Kidney (tissue), 14 donors: ENCODE measurements around the gene PLA2G4B. TPM values are rescaled to one million over a fixed set of nuclear protein-coding genes. Genes with fewer than 3 reads are reported as not detected.
"Not testable (repeated sequence)": the region's sequence is repeated elsewhere in the genome, so short reads cannot be mapped to it uniquely, and the experiment has no call there.

Experiments
- DNase-seq, 5 donors: peaks; one replicate each; pipeline ENCODE4 v3.0.0-alpha.2; 2013 to 2020
- FAIRE-seq: peaks from 2 replicates; lab custom pipeline; 2012; peaks lifted over from hg19 to GRCh38; lab: Jason Lieb, UNC
- H3K27ac ChIP-seq, 2 donors: one replicate each; pipeline ENCODE4 v1.7.0; 2013; ENCODE audit warnings: low read depth in 2 of 2, low read length in 2 of 2, inconsistent platforms in 1 of 2
- H3K27me3 ChIP-seq: one replicate; pipeline ENCODE4 v1.7.1; 2013; ENCODE audit warnings: low read length, inconsistent platforms; ENCODE audit not compliant: control insufficient read depth, insufficient read depth
- H3K36me3 ChIP-seq, 3 donors: one replicate each; pipeline versions ENCODE4 v1.7.0 to v1.7.1; 2013; ENCODE audit warnings: low read length in 3 of 3, control low read depth in 1 of 3, inconsistent platforms in 1 of 3; ENCODE audit not compliant: insufficient read depth in 3 of 3, control insufficient read depth in 2 of 3
- H3K4me1 ChIP-seq, 3 donors: one replicate each; pipeline versions ENCODE4 v1.7.0 to v1.7.1; 2013; ENCODE audit warnings: low read length in 3 of 3, inconsistent platforms in 1 of 3, low read depth in 1 of 3; ENCODE audit not compliant: control insufficient read depth in 2 of 3, insufficient read depth in 2 of 3
- H3K4me3 ChIP-seq, 3 donors: one replicate each; pipeline versions ENCODE4 v1.7.0 to v1.8.1; 2013; ENCODE audit warnings: low read length in 3 of 3, control low read depth in 1 of 3, inconsistent platforms in 1 of 3
- H3K9ac ChIP-seq, 3 donors: one replicate each; pipeline versions ENCODE4 v1.7.0 to v1.7.1; 2013; ENCODE audit warnings: low read length in 3 of 3, control low read depth in 1 of 3, inconsistent platforms in 1 of 3
- H3K9me3 ChIP-seq, 3 donors: one replicate each; pipeline versions ENCODE4 v1.7.0 to v1.7.1; 2013; ENCODE audit warnings: low read length in 3 of 3, control low read depth in 1 of 3, inconsistent platforms in 1 of 3; ENCODE audit not compliant: control insufficient read depth in 2 of 3, insufficient read depth in 1 of 3
- intact Hi-C: fragments of 100-400 bp; cut with DNase I; formaldehyde crosslinking; loops from one replicate; pipeline ENCODE4 v1.11.1; 2022
- polyA plus RNA-seq: library from polyadenylated mRNA; stranded (reverse); fragments of 350-450 nt; fragmentation: Illumina TruSeq; extraction: RNeasy Lipid Tissue Mini Kit (QIAGEN cat#74804); gene quantifications from one replicate; pipeline ENCODE4 v1.2.3, GENCODE V29; 2014; ENCODE audit warnings: low read depth, low replicate concordance; ENCODE audit not compliant: insufficient read depth
- total RNA-seq: library from RNA; stranded (reverse); fragmentation: NEBNext Ultra II Directional; extraction: Animal tissue kit (Norgen Biotek cat#: 25700); gene quantifications from one replicate; pipeline ENCODE4 v1.2.1, GENCODE V29; 2021
- TF ChIP-seq, protein P1 (sequence below): IDR thresholded peaks from 3 replicates; pipeline ENCODE4 v1.5.1; 2012; ENCODE audit warnings: mild to moderate bottlenecking, moderate library complexity, borderline replicate concordance; ENCODE audit not compliant: insufficient read depth; ENCODE audit errors: extremely low read depth
- donor health status: control.
- donor health status: control.
- donor health status: control.
- donor health status: control.
- donor health status: control.
- donor health status: DM: yes; HTN: yes; CAD: no.
- donor health status: Normal renal cell carcinoma (clear cell type).

Gene PLA2G4B
- total and polyA plus RNA-seq, 2 donors from 2014 or later: 4.8 to 8.3 TPM

DNA sequence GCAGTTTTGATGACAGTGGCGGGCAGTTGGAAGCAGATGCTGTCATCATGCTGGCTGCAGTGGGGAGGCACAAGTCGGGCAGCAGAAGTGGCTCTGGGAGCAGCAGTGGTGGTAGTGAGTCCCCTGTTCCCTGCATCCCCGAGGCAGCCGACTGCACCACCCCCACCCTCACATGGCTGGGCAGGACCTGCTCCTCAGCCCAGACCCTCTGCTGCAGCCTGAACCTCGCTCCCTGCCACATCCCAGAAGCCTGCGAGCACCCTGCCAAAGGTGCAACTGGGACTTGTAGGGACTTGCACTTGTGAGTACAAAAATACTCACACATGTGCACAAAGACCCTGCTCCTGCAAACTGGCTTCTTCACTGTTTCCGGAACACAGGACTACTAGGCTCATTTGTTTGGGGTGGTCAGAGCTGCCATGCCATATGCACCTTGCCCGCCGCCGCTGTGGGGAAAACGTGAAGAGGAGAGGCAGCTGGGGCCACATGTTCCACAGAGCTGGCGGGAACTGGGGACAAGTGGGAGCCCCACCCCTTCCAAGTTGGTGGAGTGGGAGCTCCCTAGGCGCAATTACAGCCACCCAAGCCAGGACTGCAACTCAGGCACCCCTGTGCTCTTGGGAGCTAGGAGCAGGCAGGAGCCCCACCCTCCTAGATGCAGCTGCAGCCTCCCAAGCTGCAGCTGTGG, 8.5 kb upstream of the PLA2G4B start:
- Histone ChIP-seq H3K9me3 (no peaks in the 10 kb centered on the region), H3K4me1 (peaks cover 0 to 6% (median 2%) of the 10 kb centered on the region in 3 donors), H3K9ac (no peak overlapping the region), H3K27me3 (no peaks in the 10 kb centered on the region), H3K27ac (no peak overlapping the region), H3K36me3 (no peaks in the 10 kb centered on the region), H3K4me3 (no peak overlapping the region)
- FAIRE-seq (no peak), DNase-seq (no peak)
- TF ChIP-seq, protein P1, sequence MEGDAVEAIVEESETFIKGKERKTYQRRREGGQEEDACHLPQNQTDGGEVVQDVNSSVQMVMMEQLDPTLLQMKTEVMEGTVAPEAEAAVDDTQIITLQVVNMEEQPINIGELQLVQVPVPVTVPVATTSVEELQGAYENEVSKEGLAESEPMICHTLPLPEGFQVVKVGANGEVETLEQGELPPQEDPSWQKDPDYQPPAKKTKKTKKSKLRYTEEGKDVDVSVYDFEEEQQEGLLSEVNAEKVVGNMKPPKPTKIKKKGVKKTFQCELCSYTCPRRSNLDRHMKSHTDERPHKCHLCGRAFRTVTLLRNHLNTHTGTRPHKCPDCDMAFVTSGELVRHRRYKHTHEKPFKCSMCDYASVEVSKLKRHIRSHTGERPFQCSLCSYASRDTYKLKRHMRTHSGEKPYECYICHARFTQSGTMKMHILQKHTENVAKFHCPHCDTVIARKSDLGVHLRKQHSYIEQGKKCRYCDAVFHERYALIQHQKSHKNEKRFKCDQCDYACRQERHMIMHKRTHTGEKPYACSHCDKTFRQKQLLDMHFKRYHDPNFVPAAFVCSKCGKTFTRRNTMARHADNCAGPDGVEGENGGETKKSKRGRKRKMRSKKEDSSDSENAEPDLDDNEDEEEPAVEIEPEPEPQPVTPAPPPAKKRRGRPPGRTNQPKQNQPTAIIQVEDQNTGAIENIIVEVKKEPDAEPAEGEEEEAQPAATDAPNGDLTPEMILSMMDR: no peak
- intact Hi-C loops: no loop called here

DNA sequence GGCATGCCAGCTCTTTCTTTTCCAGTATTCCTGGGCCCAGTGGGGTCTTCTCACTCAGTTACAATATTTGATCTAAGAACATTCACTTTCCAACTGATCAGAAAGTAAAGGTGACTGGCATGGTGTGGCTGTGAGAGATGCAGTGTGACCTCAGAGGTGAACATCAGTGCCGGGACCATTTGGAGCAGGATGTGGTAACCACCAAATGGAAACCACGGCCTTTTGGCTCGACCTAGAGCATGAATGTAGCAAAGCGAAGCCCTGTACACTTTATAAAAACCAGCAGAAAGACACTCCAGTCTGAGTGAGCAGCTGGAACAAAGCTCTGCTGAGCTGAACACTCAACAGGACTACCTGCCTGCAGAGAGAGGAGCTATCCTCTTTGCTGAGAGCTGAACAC, 7.4 kb upstream of the PLA2G4B start:
- H3K9me3 ChIP-seq, H3K4me1 ChIP-seq, H3K9ac ChIP-seq, H3K36me3 ChIP-seq, H3K4me3 ChIP-seq, DNase-seq, H3K27ac ChIP-seq, intact Hi-C loops, H3K27me3 ChIP-seq, FAIRE-seq: not testable (repeated sequence)

DNA sequence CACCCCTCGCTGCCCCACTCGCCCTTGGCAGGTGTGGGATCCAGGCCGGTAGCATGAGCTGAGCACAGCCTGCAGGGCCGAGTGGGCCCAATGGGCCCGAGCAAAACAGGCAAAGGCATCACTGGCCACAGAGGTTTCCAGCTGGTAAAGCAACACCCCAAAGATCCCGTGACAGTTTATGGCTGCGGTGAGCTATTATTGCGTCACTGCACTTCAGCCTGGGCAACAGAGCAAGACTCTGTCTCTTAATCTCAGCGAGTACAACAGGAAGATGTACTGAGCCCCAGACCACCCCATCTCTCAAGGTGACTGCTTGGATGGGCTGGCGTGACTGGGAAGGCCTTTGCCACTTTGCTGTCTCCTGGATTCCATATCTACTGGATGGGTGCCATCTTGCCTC, 6.4 kb upstream of the PLA2G4B start:
- H3K36me3 ChIP-seq: no peaks in the 10 kb centered on the region
- peaks cover 0 to 6% (median 2%) of the 10 kb centered on the region in 3 donors for H3K4me1 ChIP-seq
- H3K27me3 ChIP-seq: no peaks in the 10 kb centered on the region
- TF ChIP-seq, protein P1: no peak
- H3K9me3 ChIP-seq: no peaks in the 10 kb centered on the region
- H3K4me3 ChIP-seq: no peak overlapping the region
- H3K9ac ChIP-seq: no peak overlapping the region
- DNase-seq (no peak), FAIRE-seq (no peak)
- intact Hi-C loops: no loop called here
- no peak overlapping the region for H3K27ac ChIP-seq

DNA sequence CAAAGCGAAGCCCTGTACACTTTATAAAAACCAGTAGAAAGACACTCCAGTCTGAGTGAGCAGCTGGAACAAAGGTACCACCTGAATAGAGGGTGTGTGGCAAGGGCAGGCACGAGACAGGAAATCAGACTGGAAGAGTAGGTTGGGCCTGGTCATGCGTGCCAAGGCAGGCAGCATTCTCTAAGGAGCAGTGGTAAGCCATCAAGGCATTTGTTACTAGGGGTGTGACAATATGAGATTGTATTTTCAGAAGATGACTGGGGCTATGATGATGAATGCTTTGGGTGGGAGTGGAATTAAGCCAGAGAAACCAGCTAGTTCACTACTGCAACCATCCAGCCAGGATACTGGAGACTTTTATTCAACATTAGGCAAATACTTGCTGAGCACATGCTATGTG, 5.8 kb upstream of the PLA2G4B start:
- Histone ChIP-seq H3K4me3 (no peak overlapping the region), H3K9me3 (no peaks in the 10 kb centered on the region), H3K9ac (no peak overlapping the region), H3K27me3 (no peaks in the 10 kb centered on the region), H3K36me3 (no peaks in the 10 kb centered on the region), H3K27ac (no peak overlapping the region), H3K4me1 (peaks cover 0 to 6% (median 2%) of the 10 kb centered on the region in 3 donors)
- FAIRE-seq (no peak), DNase-seq (peak in 3 of 5 donors; percentile 56 to 77 (median 62))
- TF ChIP-seq, protein P1: no peak
- intact Hi-C loops: no loop called here
